HG03139 (cell line): Measurements from ENCODE around the gene ALAS1.
"Not testable (repeated sequence)": the region's sequence is repeated elsewhere in the genome, so short reads cannot be mapped to it uniquely, and the experiment has no call there.

ENCODE experiments used
- ATAC-seq: cut with Tn5 transposase; IDR thresholded peaks from one replicate; pipeline ENCODE4 v1.9.1; 2021; ENCODE audit not compliant: unreplicated experiment

The ALAS1 gene

DNA sequence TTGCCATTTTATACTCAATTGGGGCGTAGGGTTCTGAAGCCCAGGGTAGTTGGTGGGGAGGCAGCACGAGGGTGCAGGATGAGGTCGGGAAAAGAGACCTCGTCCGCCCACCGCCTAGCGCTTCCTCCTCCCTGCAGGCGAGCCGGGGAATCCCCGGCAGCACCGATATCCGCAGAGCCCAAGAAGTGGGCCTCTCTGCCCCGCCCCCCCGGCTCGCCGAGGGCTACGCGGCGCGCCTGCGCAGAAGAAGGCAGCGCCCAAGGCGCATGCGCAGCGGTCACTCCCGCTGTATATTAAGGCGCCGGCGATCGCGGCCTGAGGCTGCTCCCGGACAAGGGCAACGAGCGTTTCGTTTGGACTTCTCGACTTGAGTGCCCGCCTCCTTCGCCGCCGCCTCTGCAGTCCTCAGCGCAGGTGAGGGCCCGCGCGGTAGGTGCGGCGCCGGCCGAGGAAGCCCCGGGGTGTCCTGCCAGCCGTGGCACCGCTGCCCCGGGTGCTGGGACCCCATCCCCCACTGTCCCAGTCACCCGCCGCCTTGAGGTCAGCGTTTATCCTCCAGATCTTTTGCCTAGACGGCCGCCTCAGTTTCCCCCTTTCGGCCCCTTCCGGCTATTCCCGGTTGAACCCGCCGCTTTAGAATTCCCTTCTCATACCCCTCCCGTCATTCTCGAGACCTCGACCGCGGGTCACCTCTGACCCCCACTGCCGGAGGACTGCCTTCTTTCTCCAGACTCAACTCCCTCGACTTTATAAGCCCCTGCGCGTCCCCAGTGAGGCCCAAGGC lies at the start of gene ALAS1:
TSS of gene ALAS1 (plus strand) at position 319 of the 784 bp plus-strand sequence. CDS start 1,082 bp downstream, outside the sequence.
- peak; percentile 61 for ATAC-seq

DNA sequence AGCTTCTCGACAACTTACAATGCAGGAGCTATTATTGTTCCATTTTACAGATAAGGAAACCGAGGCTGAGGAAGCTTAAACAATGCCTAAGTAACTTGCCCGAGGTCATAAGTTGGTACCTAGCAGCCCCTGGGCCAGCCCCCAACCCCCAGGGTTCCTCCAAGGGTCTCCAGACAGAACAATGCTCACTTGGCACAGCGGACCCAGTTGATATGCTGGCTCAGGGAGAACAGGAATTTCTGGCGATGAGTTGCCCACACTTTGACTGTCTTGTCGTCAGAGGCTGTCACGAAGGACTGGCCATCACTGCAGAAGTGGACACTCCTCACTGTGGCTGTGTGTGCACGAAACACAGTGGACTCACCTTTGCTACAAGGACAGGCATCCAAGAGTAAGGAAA lies 48.9 kb upstream of the ALAS1 start:
- ATAC-seq = no peak

GRCh38 chr3:52149726-52150125 lies 48.2 kb upstream of the ALAS1 start:
- no peak for ATAC-seq

DNA sequence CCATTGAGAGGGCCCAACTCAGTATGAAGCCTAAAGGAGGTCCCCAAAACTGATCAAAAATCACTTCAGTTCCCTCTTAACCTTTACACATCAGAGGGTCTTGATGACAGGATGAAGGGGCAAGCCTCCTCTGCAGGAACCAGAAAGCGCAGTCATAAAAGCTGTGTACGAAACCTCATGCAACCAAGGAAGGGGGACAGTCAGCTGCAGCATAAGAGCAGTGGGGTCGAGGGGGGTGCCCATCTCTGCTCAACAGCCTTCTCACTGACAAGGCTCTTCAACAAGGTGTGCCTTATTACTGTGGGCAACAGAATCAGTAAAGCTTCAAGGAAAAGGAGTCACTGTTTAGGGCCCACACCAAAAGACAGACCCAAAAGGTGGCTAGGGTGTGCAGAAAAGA lies 47.6 kb upstream of the ALAS1 start:
- ATAC-seq = no peak

DNA sequence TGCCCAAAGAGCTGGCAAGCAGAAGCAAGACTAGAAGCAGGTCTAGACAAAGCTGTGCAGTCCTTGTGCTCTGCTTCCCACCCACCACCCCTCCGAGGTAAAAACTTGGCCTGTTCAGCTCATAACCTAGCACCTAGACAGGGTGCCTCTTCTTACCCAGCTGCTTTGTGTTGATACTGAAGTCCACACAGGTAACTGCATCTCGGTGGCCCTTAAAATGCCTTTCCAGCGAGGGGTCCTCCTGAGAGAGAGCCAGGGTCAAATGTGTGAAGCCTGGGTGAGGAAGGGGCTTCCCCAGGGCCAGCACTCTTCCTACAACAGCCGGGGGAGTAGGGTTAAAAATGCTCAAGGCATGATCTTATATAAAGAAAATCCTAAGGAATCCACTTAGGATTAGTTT lies 47.1 kb upstream of the ALAS1 start:
- ATAC-seq = no peak

GRCh38 chr3:52151991-52152390 lies 46.0 kb upstream of the ALAS1 start:
- not testable (repeated sequence) for ATAC-seq

GRCh38 chr3:52153389-52154096 lies 44.4 kb upstream of the ALAS1 start:
- no peak for ATAC-seq

- ATAC-seq = peak; percentile 72
Measured at GRCh38 chr3:52154135-52155094, 43.5 kb upstream of the ALAS1 start, which contains the start of gene POC1A. TSS of gene POC1A (minus strand) at chr3:52154423. CDS start at chr3:52154372, 51 bp downstream.

DNA sequence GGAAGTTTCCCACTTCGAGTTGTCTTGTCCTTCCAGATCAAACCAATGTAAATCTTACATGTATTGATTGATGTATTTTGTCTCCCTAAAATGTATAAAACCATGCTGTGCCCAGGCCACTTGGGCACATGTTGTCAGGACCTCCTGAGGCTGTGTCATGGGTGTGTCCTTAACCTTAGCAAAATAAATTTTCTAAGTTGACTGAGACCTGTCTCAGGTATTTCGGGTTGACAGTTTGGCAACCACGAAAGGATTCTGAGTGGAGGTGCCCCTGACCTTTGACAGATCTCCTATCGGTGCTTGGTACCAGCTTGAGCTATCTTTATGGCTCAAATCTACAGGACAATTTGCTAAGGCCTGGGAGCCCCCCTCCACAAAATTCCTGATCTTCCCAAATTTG lies 42.0 kb upstream of the ALAS1 start:
- ATAC-seq = no peak

DNA sequence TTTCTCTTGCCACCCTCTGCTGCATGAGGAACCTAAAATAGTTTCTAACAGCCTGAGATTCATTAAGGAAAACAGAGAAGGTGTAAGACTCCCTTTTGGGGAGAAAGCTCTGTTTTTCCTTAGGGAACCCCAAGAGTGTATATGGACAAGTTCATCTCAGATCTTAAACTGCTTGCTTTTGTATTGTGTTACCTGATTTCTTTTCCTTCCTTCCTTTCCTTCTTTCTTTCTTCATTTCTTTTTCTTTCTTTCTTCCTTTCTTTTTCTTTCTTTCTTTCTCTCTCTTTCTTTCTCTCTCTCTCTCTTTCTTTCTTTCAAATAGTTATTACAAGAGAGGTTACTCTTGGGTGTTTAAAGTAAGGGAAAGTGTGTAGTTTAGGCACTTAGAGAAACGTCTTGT lies 38.5 kb upstream of the ALAS1 start:
- ATAC-seq = no peak

DNA sequence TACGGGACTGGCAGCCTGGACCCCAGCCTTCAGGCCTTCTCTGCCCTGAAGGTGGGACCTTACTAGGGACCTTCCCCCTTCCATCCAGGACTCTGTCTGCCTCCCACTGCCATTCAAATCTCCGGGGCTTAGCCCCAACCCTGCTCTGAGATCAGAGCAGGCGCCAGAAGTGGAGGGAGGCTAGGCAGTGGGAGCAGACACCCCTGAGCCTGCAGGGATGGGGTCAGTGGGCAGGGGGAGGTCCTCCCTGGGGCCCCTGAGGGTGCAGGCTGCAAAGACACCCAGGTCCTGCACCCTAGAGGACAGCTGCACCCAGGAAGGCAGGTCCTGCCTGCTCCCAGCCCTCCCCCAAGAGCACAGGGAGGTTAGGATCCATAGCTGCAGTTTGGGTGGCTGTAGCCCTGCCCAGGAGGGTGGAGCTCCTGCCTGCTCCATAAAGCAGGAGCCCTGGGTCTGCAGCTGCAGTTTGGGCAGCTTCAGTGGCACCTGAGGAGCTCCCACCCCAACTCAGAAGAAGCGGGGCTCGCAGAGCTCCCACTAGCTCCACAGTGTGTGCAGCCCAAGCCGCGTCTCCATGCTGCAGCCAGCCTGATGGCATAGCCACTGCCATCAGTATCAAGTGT lies 35.6 kb upstream of the ALAS1 start:
- ATAC-seq = no peak

DNA sequence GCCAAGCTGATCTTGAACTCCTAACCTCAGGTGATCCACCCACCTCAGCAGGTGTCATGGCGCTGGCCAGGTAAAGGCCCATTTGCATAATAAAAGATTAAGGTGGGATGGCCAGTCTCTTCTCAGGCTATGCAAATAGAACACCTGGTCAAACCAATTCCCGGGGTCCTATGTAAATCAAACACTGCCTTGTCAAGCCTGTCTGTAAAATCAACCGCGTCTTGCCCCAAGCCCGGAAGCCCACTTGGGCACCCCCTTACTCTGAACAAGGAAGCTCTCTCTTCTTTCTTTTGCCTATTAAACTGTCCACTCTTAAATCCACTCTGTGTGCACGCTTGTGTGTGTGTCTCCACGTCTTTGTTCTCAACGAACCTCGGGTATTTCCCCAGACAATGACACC lies 30.7 kb upstream of the ALAS1 start:
- no peak for ATAC-seq

- ATAC-seq = not testable (repeated sequence)
Measured at GRCh38 chr3:52170217-52170616, 27.7 kb upstream of the ALAS1 start.

DNA sequence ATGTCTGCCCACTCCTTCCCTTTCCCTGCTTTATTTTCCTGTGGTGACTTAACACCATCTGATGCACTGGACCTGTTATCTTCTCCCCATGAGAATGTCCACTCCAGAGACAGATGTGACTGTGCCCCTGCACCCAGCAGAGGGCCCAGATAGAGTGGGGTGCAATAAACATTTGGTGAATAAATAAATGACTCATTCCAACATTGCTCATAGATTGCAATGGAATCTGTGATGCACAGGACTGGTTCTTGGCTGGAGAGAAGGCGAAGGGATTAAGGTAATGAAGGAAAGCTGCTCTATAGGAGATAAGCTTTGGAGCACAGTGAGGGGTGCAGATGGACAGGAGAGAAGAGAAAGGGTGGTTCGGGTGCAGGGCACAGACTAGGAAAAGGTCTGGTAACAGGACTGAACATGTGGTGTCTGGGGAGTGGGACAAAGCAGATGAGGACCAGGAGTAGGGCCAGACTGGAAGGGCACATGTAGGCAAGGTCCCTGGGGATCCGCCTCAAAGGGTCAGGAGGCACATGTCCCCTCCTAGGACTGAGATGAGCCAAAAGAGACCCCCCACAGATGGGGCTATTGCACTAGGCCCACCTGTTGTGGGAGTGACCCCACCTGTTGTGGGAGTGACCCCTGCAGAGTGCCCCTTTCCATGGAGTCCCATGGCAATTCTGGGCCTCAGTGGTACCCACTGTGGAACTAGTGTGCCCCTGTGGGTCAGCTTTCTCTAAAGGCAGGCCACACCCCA lies 26.3 kb upstream of the ALAS1 start:
- ATAC-seq = no peak

DNA sequence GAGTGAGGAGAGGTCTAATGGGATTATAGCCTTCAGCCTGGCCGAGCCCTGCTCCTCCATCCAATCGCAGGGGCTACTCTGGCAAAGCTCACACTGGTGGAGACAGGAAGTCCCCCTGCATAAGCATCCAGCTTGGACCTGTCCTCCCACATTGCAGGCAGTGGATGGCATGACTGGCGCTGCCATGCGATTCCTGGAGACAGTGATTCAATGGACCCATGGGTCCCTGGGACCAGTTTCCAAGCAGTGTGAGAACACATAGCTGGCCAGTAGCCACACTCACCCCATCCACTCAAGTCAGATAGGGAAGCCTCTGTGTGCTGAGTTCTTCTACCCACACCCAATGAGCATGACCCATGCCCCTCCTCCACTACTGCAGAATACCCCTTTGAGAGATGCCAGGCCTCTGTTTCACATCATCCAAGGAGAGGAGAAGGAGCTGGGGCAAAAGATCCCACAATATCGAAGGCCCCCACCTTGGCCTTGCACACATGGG lies 25.6 kb upstream of the ALAS1 start:
- ATAC-seq = no peak

DNA sequence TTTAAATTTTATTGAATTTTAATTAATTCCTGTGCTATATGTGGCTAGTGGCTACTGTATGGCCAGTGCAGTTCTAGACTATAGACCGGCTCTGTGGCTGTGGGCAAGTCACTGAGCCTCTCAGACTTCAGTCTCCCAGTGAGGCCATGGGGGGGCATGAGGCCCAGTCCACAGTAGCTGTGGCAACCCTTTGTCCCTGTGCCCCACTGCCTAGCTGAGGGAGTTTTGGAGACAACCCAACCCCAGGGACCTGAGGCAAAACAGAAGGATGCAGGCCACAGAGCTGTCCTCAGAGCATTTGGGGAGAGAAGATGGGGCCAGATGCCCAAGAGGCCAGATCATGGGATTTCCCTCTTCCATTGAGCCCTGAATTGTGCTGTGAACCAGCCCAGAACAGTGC lies 24.9 kb upstream of the ALAS1 start:
- ATAC-seq = no peak

DNA sequence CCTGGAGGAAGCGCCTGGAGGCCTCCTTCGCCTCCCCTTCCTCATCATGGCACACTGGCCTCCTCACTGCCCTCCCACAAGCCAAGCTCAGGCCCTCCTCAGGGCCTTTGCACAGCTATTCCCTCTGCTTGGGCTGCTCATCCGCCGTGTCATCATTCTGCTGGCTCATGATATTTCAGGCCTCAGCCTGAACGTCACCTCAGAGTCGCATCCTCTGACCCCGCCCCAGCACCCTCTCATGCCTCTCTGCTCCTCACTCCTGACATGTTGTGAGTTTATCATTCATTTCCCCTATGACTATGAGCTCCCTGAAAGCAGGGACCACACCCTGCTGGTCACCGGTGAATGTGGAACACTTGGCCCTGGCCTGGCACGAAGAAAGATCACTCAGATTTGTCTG lies 23.1 kb upstream of the ALAS1 start:
- ATAC-seq = no peak

DNA sequence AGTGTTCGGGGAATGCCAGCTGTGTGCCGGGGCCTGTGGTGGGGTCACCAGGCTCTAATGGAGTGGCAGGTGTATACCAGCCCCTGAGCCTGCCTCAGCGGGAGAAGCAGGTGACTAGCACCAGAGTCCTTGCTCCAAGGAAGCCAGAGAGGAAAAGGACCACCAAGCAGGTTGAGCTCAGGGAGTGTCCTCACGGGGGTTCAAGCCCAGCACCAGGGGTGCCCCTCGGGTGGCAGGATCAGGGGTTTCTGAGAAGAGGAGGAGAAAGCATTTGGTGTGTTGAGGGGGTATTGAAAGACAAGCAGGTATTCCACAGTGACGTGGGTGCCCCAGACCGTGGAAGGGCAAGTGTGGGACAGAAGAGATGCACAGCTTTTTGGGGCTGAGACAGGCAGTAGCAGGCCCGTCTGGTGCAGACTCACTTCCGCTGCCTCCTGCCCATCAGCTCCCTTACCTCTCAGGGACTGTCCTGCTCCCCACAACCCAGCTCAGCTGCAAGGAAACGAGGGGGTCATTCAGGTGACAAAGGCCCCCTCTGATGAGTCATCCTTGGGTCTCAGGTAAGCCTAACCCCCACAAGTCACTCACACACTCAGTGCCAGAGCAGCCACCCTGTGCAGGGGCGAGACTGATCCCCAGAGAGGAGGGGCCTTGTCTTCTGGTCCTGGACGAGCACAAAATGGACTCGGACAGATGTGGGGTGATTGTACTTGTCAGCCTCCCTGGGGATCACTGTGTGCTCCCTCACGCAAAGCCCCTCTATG lies 22.4 kb upstream of the ALAS1 start:
- no peak for ATAC-seq

- no peak for ATAC-seq
Measured at GRCh38 chr3:52176180-52176752, 21.7 kb upstream of the ALAS1 start.
